GM19239 (cell line): ENCODE measurements around the gene PIGL.
"Not testable (repeated sequence)": the region's sequence is repeated elsewhere in the genome, so short reads cannot be mapped to it uniquely, and the experiment has no call there.

Experiments used
- DNase-seq: peaks from one replicate; pipeline ENCODE4 v3.0.0; 2011; ENCODE audit warnings: low spot score; ENCODE audit not compliant: insufficient read length
- FAIRE-seq: peaks from 2 replicates; lab custom pipeline; 2011; peaks lifted over from hg19 to GRCh38; lab: Jason Lieb, UNC

The PIGL gene

GRCh38 chr17:16272111-16272840 is 55.3 kb downstream of the PIGL start:
- FAIRE-seq = no peak
- no peak for DNase-seq

- DNase-seq (no peak), FAIRE-seq (no peak)
Measured at GRCh38 chr17:16273499-16273898, 56.5 kb downstream of the PIGL start.

GRCh38 chr17:16273929-16274339 is 56.9 kb downstream of the PIGL start:
- DNase-seq (no peak), FAIRE-seq (no peak)

GRCh38 chr17:16275024-16275423 is 58.0 kb downstream of the PIGL start:
- DNase-seq = no peak
- FAIRE-seq = no peak

- DNase-seq (no peak), FAIRE-seq (no peak)
Measured at GRCh38 chr17:16277163-16277562, 60.2 kb downstream of the PIGL start.

GRCh38 chr17:16281351-16281750 is 64.3 kb downstream of the PIGL start:
- DNase-seq (no peak), FAIRE-seq (no peak)

GRCh38 chr17:16282522-16282921 is 65.5 kb downstream of the PIGL start:
- no peak for DNase-seq
- FAIRE-seq = no peak

- no peak for DNase-seq
- FAIRE-seq = no peak
Measured at GRCh38 chr17:16283705-16284104, 66.7 kb downstream of the PIGL start.

GRCh38 chr17:16285646-16286008 is 68.6 kb downstream of the PIGL start:
- FAIRE-seq = no peak
- no peak for DNase-seq

GRCh38 chr17:16286009-16286946 is 69.3 kb downstream of the PIGL start:
- FAIRE-seq (peak; percentile 95), DNase-seq (peak; percentile 75)

- FAIRE-seq = peak; percentile 72
Measured at GRCh38 chr17:16286947-16287562, 70.0 kb downstream of the PIGL start.

GRCh38 chr17:16287563-16288027 is 70.6 kb downstream of the PIGL start:
- FAIRE-seq (peak; percentile 85), DNase-seq (no peak)

More at GRCh38 chr17:16286947-16287562, 70.0 kb downstream of the PIGL start:
- peak; percentile 44 for DNase-seq

GRCh38 chr17:16288860-16289571 is 72.0 kb downstream of the PIGL start:
- DNase-seq (no peak), FAIRE-seq (peak; percentile 81)

GRCh38 chr17:16293931-16294330 is 76.9 kb downstream of the PIGL start:
- FAIRE-seq (no peak), DNase-seq (no peak)

GRCh38 chr17:16294560-16294959 is 77.5 kb downstream of the PIGL start:
- DNase-seq (no peak), FAIRE-seq (no peak)

- FAIRE-seq, DNase-seq: not testable (repeated sequence)
Measured at GRCh38 chr17:16296072-16296471, 79.1 kb downstream of the PIGL start.

GRCh38 chr17:16297367-16298139 is 80.5 kb downstream of the PIGL start:
- no peak for DNase-seq
- FAIRE-seq = no peak

GRCh38 chr17:16298140-16298662 is 81.2 kb downstream of the PIGL start:
- DNase-seq = no peak
- no peak for FAIRE-seq

- FAIRE-seq (no peak), DNase-seq (no peak)
Measured at GRCh38 chr17:16300554-16300953, 83.5 kb downstream of the PIGL start.
